HUDEP-2 (cell line): ENCODE measurements around the gene SERGEF.
A peak's percentile ranks its signal among the peaks of the same experiment; 100 is the strongest.
"Not testable (repeated sequence)": the region's sequence is repeated elsewhere in the genome, so short reads cannot be mapped to it uniquely, and the experiment has no call there.

ENCODE experiments used
- DNase-seq, 76 experiments: peaks; one replicate each; lab custom pipeline; 2025; ENCODE audit not compliant: unreplicated experiment in 76 of 76; lab: John Stamatoyannopoulos, UW

Gene SERGEF

GRCh38 chr11:18001191-18001590 is 11.7 kb downstream of the SERGEF start:
- DNase-seq: no peak

- DNase-seq: no peak
Measured at GRCh38 chr11:18000760-18001159, 12.1 kb downstream of the SERGEF start.

- DNase-seq: not testable (repeated sequence)
Measured at GRCh38 chr11:18000128-18000527, 12.7 kb downstream of the SERGEF start.

GRCh38 chr11:17992916-17993315 is 19.9 kb downstream of the SERGEF start:
- peak in 1 of 76 experiments; percentile 3 for DNase-seq

GRCh38 chr11:17991783-17992433 is 20.9 kb downstream of the SERGEF start:
- peak in 37 of 76 experiments; percentile 4 to 64 (median 26) for DNase-seq

DNA sequence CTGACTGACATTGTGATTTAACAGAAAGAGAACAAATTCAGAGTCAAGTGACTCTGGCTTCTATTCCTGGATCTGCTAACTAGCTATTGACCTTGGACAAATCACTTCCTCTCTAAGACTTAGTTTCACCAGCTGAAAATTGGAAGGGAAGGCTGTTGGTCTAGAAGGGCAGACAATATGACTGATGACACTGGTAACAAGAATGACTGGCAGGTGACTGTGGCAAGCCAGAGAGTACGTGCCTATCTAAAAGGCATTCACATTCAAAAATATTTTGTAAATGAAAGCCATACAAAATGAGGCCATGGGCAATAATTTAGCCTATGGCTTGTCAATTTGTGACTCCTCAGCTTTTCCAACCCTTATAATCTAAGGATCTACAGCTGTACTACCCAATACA is 23.5 kb downstream of the SERGEF start:
- DNase-seq: no peak

DNA sequence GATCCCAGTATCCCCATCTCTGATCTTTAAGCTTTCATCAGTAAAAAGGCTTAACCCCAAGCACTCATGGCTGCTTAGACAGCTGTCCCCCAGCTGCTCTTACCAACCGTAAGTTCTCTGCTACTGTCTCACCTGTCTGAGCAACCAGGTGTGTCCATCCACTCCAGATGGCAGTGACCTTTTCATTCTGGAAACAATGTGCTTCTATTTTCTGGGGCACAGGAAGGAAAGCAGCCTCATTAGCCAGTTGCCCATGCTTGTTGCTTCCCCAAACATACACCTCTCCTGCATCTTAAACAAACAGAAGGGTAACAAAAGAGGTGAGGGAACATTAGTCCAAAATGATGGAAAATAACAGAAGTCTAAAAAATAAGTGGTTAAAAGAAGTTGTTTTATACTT is 24.4 kb downstream of the SERGEF start:
- DNase-seq: no peak

DNA sequence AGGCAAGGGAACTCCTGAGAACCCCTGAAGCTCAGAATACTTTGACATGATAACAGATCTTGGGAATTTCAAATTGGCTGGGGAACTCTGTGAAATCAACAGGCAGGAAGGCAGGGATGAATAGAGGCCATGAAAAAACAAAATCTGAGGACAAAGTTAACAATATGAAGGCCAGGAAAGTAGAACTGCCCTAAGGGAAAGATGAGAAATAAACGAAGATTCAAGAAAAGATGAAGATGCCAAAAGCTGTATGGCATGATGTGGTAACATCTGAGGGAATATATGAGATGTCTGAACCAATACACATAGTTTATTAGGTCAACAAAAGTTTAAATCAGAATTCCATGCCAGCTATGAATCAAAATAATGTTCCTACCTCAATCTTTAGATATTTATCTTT is 25.0 kb downstream of the SERGEF start:
- DNase-seq: no peak

DNA sequence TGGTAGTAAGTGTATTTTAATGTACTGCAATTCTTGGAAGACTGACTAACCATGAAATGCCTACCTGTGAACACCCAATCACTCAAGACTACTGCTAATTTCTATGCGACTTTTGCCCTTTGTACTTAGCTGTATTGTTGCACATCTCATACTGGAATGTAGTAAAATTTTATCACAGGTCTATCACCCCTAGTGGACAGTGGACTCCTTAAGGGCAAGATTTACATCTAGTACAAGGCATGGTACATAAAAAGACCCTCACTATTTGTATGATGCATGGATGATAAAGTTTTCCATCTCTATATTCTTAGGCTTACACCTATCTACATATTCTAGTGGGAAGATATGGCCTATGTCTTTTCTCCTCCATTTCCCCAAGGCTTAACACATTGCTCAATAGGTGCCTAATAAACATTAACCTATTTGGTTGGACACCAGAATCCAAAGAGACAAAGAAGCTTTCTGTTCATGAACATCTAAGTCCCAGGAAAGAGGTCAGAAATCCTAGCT is 26.1 kb downstream of the SERGEF start:
- no peak for DNase-seq

DNA sequence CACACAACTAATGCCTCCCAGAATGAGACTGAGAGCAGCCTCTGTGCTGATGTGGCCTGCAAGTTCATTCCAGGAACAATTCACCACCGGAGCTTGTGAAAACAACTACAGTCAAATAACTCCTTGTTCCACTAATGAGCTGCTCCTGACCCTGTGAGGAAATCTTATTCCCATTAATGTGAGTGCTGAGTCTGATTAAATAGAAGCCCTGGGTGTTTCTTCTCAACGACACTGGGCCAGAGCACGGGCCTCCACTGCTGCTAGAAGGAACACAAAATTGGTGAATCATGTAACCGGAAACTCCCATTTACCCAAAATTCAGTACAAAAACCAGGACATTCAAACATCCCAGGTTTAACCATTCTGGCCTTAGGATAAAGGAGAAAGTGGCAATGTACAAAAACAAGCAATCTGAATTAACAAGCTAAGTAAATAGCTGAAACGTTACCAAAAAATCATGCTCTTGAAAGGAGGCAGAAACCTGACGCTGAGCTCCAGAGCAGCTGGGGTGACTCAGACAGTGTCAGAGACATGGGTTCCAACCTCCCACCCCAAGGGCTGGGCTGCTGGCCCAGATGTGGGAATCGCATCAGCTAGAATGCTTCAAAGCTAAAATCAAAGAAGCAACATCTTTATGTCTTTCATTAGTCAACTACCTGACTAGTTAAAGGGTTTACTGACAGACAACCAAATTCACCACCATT is 26.7 kb downstream of the SERGEF start:
- DNase-seq: no peak

DNA sequence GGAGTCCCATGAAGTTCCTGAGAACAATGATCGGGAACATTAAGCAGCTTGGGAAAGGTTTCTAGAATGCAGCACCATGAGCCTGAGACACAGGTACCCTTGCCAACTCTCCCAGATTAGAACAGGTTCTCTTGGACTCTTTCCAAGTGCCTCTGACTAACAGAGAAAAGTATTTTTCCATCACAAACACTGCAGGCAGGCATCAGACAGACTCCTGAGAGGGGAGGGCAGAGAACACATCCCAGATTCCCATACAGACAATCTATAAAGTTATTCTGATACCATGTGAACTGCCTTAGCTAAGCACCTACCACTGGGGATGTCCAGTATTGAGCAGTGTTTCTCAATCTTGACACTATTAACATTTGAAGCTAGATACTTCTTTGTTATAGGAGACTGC is 27.3 kb downstream of the SERGEF start:
- DNase-seq: no peak

DNA sequence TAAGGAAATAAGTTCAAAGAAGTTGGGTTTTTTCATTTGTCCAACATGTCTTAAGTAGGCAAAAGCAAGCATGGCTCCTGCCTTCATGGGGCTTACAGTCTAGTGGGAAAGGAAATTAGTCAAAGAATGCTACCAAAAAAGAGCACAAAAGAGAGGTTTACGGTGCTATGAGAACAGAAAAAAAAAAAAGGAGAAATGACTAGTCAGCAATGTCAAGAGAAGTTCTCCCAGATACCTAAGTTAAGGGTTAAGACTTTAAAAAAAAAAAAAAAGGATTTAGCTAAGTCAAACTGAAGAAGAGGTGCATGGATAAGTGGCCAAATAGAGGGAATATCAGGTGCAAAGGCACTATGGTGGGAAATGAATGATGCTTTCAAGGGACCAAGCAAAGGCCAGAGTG is 29.3 kb downstream of the SERGEF start:
- DNase-seq: no peak

GRCh38 chr11:17979770-17980371 is 33.0 kb downstream of the SERGEF start:
- DNase-seq: peak in 18 of 76 experiments; percentile 2 to 41 (median 8)

GRCh38 chr11:17978553-17979287 is 34.1 kb downstream of the SERGEF start:
- peak in 40 of 76 experiments; percentile 5 to 61 (median 21) for DNase-seq

DNA sequence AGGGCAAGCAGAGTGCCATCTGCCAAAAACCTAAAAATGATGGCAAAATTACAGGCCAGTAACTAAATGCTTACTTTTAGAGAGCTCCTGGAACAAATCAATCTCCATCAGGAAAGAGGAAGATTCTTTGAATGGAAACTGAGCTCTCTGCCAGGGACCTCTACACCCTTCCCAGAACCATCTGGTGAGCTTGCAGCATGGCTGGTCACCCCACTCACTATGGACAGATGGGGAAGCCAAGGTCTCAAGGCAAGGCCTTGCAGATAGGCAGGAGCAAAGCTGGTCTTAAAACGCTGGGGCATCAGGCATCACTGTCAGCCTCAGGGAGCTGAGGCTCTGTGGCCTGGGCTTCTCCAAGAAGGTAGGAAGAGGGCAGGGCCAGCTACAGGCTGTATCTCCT is 36.2 kb downstream of the SERGEF start:
- no peak for DNase-seq

DNA sequence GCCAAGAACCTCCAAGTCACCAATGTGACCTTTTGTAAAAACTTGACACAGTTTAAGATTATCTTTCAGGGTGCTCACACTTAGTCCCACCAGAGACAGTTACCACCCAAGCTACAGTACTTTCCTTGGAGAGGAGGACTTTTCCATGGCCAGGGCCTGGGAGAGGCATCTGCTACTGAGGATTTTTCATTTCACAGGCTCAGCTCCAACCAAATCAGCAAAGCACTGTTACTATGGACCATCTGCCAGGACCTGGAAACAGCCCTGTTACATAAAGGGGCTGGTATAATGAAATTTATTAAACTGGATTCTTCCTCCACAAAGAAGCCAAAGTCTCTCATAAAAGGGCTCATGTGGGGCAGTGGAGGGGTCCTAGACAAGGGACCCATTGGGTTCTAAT is 38.6 kb downstream of the SERGEF start:
- DNase-seq: no peak

- peak in 3 of 76 experiments; percentile 1 to 12 (median 2) for DNase-seq
Measured at GRCh38 chr11:17972987-17973386, 39.9 kb downstream of the SERGEF start.

DNA sequence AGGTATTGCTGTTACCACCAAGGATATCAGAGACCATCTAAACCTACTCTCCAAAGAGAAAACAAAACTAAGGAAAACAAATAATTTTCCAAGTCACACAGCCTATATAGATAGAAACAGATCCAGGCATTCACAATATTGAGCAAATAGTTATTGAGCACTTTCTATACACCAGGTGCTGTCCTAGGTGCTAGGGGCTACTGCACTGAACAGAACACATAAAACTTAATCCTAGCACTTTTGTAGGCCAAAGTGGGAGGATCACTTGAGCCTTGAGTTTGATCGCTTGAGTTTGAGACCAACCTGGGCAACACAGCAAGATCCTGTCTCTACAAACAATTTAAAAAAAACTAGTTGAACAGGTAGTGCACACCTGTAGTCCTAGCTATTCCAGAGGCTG is 44.6 kb downstream of the SERGEF start:
- no peak for DNase-seq

- no peak for DNase-seq
Measured at GRCh38 chr11:17967661-17968060, 45.2 kb downstream of the SERGEF start.

DNA sequence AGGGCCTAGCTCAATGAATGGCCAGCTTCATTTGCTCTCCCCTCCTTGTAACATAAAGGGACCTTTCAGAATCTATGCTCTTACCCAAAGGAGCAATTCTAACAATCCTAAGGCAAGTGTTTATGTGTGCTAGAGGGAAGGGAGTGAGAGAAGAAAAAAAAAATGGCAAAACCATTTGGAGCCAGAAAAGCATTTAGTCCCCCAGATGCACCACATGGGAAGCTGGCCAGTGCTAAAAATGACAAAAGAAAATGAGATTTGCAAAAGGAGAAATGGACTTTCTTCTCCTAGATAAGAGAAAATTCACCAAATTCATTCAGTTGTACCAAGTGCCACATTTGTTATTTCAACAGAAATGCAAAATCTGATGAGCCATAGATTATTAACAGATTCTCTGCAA is 52.8 kb downstream of the SERGEF start:
- DNase-seq: no peak

- no peak for DNase-seq
Measured at GRCh38 chr11:17958446-17958845, 54.4 kb downstream of the SERGEF start.
